GM21526 (cell line): ENCODE results near the gene NIPSNAP2.
A peak's percentile ranks its signal among the peaks of the same experiment; 100 is the strongest.
"Not testable (repeated sequence)": the region's sequence is repeated elsewhere in the genome, so short reads cannot be mapped to it uniquely, and the experiment has no call there.

ENCODE experiments used
- ATAC-seq: cut with Tn5 transposase; IDR thresholded peaks from one replicate; pipeline ENCODE4 v1.9.1; 2021; ENCODE audit warnings: moderate library complexity; ENCODE audit not compliant: unreplicated experiment, low FRiP score

Gene NIPSNAP2

GRCh38 chr7:55964261-55965099 is at the start of gene NIPSNAP2:
Gene NIPSNAP2, plus strand, starts transcription at chr7:55964585. Its CDS starts 25 bp downstream, at chr7:55964610.
- ATAC-seq = peak; percentile 80

DNA sequence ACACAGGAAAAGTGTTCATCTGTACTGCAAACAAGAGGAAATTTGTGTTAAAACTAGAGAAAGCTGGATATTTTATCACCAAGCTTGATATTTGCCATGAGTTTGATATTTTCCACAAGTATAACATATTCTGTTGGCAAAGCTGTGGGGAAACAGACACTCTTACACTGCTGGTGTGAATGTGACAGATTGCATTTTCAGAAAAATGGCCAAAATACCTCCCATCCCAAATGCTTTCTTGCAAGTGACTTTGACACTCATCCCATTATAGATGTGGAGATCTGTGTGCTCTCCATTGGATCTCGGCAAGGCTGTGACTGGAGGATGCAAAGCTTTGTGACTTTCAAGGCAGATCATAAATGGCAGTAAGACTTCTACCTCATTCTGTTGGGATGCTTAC is 46.6 kb upstream of the NIPSNAP2 start:
- no peak for ATAC-seq

- no peak for ATAC-seq
Measured at GRCh38 chr7:55928006-55928767, 36.2 kb upstream of the NIPSNAP2 start.

DNA sequence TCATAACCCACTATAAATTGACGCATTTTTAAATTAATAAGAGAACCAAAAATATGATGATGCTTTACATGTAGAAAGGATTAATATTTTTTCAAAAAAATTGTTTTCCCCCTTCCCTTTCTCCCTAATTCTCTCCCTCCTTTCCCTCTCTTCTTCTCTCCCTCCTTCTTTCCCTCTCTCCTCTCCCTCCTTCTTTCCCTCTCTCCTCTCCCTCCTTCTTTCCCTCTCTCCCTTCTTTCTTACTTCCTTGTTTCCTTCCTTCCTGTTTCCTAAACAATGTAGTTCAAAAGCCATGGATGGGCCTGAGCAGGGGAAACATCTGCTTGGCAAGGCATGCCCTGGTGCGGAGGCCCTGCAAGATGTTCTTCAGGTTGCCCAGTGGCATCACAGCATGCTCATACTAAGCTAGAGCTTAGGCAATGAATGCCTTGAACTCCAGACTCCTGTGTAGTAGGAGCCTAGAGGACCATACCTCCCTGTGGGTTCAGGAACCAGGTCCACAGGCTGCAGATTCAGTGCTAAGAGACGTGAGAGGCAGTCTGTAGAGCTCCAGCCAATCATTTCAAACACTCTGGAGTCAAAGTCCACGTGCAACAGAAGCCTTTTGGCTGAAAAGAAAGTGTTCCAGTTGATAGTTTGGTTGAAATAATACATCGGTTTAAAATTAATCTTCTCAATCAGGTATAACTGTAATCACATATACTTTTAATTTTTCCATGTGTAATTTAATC is 32.8 kb upstream of the NIPSNAP2 start:
- no peak for ATAC-seq

DNA sequence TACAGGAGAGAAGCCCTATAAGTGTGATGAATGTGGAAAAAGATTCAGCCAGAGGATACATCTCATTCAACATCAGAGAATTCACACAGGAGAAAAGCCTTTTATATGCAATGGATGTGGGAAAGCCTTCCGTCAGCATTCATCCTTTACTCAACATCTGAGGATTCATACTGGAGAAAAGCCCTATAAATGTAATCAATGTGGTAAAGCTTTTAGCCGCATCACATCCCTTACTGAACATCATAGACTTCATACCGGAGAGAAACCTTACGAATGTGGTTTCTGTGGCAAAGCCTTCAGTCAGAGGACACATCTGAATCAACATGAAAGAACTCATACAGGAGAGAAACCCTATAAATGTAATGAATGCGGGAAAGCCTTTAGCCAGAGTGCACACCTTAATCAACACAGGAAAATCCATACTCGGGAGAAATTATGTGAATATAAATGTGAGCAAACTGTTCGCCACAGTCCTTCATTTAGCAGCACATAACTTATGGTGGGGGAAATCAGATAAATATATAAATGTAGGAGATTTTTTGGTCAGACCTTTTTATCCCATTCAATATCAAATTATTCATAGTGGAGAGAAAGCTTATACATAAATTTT is 24.8 kb upstream of the NIPSNAP2 start:
- ATAC-seq = no peak

DNA sequence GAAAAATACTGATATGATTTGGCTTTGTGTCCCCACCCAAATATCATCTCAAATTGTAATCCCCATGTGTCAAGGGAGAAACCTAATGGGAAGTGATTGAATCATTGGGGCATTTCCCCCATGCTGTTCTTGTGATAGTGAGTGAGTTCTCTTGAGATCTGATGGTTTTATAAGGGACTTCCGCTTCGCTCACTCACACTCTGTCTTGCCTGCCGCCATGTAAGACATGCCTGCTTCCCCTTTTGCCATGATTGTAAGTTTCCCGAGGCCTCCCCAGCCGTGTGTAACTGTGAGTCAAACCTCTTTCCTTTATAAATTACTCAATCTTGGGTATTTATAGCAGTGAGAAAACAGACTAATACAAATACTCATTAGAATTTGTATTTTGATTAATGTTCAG is 17.8 kb upstream of the NIPSNAP2 start:
- ATAC-seq = no peak

GRCh38 chr7:55951637-55952351 is 12.6 kb upstream of the NIPSNAP2 start, which contains the start of gene MRPS17:
Gene MRPS17, plus strand, starts transcription at chr7:55951877. Its CDS starts 1,319 bp downstream, at chr7:55953196.
- ATAC-seq = peak; percentile 100

GRCh38 chr7:55952352-55952671 is 12.1 kb upstream of the NIPSNAP2 start:
- ATAC-seq = not testable (repeated sequence)

- ATAC-seq = no peak
Measured at GRCh38 chr7:55953707-55954475, 10.5 kb upstream of the NIPSNAP2 start.

DNA sequence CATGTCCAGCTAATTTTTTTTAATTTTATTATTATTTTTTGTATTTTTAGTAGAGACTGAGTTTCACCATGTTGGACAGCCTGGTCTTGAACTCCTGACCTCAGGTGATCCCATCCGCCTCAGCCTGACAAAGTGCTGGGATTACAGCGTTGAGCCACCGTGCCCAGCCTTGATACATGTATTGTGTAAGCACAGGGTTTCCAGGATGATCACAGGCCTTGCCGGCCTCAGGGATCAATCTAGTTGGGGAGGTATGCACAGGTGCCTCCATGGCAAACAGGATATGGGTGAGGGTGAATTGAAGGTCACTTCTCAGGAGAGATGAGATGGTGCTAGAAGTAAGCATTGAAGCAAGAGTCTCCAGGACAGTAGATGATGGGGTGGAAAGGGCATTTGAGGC is 7.2 kb upstream of the NIPSNAP2 start:
- ATAC-seq = no peak

DNA sequence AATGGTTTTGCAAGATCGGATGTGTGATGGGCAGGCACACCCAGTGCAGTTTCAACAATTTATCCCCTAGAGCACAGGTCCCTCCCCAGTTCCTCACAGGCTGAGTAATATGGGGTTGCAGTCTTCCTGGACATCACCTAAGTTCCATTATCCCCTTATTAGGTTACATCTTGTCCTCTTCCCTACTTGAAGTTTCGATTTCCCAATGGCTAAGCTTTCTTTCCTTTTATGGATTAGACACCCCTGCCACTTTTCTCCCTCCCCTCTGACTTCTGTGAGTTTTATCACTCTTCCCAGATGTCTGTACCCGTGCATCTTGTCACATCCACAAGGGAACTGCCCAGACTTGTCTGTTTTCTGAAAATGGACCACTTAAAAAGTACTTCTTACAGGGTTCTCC is 2.4 kb upstream of the NIPSNAP2 start:
- no peak for ATAC-seq

DNA sequence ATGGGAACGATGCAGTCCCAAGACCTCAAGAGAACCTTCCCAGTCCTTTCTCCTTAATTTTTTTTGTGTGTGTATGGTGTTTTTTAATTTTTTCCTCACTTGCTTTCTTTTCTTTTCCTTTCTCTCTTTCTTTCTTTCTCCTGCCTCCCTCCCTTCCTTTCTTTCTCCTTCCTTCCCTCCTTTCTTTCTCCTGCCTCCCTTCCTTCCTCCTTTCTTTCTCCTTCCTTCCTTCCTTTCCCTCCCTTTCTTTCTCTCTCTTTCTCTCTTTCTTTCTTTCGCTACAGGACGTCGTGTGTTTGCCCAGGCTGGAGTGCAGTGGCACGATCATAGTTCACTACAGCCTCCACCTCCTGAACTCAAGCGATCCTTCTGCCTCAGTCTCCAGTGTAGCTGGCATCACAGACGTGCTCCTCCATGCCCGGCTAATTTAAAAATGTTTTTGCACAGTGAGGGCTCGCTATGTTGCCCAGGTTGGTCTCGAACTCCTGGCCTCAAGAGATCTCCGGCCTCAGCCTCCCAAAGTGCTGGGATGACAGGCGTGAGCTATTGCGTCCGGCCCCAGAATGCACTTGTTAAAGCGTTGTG is 709 bp upstream of the NIPSNAP2 start:
- no peak for ATAC-seq

- ATAC-seq = no peak
Measured at GRCh38 chr7:55965100-55965470, 700 bp downstream of the NIPSNAP2 start.

DNA sequence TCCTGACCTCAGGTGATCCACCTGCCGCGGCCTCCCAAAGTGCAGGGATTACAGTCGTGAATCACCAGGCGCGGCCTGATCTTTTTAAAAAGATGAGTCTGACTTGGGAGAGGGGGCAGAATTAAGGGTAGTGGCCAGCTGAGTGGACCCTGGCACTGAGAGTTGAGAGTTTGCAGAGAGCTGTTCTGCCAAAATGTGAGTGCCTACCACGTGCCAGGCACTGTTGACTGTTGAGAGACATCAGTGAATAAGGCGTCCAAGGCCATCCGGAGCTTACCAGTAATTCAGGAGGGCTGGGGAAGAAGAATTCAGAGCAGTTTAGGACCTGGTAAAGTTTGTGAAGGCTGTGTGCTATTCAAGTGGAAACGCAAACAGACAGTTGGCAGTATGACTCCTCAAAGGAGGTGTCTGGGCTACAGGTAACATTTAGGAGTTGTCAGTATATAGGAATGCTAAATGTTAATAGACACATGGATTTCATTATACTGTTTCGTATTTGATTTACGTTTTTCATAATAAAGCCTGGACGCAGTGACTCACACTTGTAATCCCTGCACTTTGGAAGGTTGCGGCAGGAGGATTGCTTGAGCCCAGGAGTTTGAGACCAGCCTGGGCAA is 1.5 kb downstream of the NIPSNAP2 start:
- no peak for ATAC-seq

- no peak for ATAC-seq
Measured at GRCh38 chr7:55966851-55967250, 2.5 kb downstream of the NIPSNAP2 start.

DNA sequence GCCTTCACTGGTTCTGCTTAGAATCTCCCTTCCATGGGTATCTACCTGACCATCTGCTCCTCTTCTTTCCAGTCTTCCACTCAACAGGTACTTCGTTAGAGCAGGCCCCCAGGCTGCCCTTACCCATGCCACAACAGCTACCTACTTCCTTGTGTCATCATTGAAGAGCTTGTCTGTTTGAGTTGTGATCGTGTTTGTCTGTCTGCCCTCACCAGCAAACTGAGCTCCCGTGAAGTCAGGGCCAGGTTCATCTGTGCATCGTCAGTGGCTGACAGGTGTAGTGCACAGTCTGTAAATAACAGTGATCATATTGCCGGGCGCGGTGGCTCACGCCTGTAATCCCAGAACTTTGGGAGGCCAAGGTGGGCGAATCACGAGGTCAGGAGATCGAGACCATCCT is 5.0 kb downstream of the NIPSNAP2 start:
- no peak for ATAC-seq

DNA sequence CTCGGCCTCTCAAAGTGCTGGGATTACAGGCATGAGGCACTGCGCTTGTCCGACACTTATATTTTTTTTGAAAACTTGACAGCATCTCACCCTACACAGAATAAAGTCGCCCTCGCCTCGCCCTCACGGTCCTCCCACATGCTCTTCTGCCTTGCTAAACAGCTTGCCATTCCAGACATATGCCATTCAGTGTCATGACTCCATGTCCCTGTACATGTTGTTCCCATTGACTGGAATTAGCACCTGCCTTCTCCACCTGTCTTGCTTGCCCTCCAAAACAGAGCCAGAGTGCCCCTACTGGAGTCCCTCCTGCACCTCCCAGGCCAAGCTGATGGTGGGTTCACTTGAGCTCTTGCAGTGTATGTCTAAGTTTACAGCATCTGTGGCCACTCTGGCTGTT is 6.2 kb downstream of the NIPSNAP2 start:
- no peak for ATAC-seq

GRCh38 chr7:55970978-55971377 is 6.6 kb downstream of the NIPSNAP2 start:
- ATAC-seq = no peak
